CD1c-positive myeloid dendritic cell (primary cell): Measurements from ENCODE around the gene TEKTIP1.
"Not testable (repeated sequence)": the region's sequence is repeated elsewhere in the genome, so short reads cannot be mapped to it uniquely, and the experiment has no call there.

Experiments used
- DNase-seq: peaks from one replicate; pipeline ENCODE4 v3.0.0-alpha.2; 2016; ENCODE audit errors: extremely low spot score

TEKTIP1 gene

DNA sequence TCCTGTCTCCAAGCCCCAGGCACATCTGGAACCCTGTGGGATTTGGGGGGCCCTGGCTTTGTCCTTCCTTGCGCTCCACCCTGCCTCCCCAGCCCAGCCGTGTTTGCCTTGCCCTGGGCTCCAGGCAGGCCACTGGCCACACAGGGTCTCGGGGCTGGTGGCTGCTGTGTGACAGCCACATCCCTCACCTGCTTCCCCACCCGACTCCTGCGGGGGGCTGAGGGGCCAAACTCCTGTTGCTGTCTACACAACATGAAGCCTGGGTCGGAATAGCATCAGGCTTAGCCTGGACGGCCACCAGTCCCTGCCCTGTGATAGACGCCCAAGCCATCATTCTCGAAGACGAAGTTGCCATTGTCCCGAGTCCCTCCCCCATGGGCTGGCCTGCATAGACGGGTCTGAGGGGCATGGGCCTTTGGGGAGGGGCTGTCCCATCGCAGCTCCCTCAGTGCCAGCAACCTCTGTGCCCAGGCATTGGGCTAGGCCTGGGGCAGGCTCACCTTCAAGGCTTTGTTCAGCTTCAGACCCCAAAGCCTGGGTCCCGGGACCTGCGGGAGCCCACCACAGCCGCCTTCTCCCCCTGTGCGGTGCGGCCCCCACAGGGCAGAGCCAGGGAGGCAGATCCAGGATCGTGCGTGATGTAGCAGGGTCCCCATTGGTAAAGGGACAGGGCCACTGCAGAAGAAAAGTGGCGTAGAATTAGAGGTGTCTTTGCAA is 15.5 kb upstream of the TEKTIP1 start:
- no peak for DNase-seq

DNA sequence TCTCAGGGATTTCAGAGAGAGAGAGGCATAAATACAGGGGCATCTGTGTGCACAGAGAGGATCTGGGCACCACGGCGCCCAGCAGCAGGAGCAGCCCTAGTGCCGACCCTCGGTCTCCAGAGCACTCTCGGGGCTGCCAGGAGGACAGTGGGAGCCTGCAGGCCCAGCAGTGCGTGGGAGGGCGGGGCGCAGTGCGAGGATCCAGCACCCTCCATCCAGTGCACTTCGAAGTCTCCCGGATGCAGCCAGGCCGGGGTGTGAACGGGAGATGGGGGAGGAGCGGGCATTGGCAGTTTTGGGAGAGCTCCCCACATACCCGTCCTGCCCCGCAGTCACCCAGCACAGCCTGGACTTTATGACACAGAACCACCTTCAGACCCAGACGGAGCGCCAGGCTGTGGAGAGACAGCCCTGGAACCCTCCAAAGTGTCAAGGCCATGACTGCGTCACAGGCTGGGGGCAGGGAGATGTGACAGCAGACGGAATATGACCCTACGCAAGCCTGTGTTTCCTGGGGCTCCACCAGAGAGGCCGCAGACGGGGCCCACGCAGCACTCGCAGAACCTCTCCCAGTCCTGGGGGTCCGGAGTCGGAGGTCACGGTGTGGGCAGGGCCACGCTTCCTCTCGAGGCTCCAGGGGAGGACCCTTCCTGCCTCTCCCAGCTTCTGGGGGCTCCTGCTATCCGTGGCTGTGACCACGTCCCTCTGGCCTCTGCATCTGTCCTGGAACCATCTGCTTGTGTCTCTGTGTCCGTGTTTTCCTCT is 14.7 kb upstream of the TEKTIP1 start:
- DNase-seq = no peak

- no peak for DNase-seq
Measured at GRCh38 chr19:3524904-3525451, 14.0 kb upstream of the TEKTIP1 start.

GRCh38 chr19:3526507-3527237 is 12.3 kb upstream of the TEKTIP1 start:
- DNase-seq = no peak

GRCh38 chr19:3527238-3527910 is 11.6 kb upstream of the TEKTIP1 start:
- no peak for DNase-seq

- DNase-seq = no peak
Measured at GRCh38 chr19:3528080-3528479, 10.9 kb upstream of the TEKTIP1 start.

DNA sequence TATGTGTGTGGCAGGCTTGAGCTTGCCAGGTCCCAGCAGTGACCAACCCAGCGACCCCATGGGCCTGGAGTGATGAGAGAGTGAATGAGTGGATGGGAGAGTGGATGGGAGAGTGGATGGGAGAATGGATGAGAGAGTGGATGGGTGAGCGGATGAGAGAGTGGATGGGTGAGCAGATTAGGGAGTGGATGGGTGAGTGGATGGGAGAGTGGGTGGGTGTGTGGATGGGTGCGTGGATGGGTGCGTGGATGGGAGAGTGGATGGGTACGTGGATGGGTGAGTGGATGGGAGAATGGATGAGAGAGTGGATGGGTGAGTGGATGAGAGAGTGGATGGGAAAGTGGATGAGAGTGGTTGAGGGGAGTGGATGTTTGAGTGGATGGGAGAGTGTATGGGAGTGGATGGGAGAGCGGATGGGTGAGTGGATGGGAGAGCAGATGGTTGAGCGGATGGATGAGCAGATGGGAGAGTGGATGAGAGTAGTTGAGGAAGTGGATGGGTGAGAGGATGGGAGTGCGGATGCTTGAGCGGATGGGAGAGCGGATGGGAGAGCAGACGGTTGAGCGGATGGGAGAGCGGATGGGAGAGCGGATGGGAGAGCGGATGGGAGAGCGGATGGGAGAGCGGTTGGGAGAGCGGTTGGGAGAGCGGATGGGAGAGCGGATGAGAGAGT is 10.3 kb upstream of the TEKTIP1 start:
- no peak for DNase-seq

GRCh38 chr19:3529299-3529698 is 9.7 kb upstream of the TEKTIP1 start:
- DNase-seq = not testable (repeated sequence)

GRCh38 chr19:3530389-3530788 is 8.6 kb upstream of the TEKTIP1 start:
- DNase-seq = no peak

GRCh38 chr19:3531716-3532115 is 7.3 kb upstream of the TEKTIP1 start:
- no peak for DNase-seq

- no peak for DNase-seq
Measured at GRCh38 chr19:3532154-3532786, 6.7 kb upstream of the TEKTIP1 start.

DNA sequence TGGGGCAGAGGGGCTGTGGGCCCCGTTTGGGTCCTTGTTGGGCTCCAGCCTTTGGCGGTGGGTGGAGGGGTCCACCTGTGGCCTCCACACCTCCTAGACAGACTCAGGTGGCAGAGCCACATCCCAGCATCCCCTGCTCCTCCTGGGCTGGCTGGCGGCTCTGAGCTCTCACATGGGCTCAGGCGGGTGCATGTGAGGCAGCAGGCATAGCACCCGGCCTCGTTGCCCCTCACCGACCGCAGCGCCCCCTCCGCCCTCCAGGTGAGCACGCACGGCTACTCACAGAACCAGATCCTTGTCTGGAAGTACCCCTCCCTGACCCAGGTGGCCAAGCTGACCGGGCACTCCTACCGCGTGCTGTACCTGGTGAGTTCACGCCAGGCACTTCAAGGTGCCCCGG is 5.9 kb upstream of the TEKTIP1 start:
- no peak for DNase-seq

- DNase-seq = no peak
Measured at GRCh38 chr19:3533563-3534216, 5.3 kb upstream of the TEKTIP1 start.

GRCh38 chr19:3534375-3535234 is 4.4 kb upstream of the TEKTIP1 start:
- no peak for DNase-seq

DNA sequence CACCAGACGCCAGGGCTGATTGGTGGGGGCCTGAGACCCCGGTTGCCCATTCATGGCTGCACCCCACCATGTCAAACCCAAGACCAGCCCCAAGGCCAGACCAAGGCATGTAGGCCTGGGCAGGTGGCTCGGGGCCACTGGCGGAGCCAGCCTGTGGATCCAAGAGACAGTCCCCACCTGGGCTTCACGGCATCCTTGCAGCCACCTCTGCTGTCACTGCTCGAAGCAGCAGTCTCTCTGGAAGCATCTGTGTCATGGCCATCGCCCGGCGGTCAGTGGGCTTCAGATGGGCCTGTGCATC is 3.8 kb upstream of the TEKTIP1 start:
- DNase-seq = no peak

- DNase-seq = no peak
Measured at GRCh38 chr19:3535563-3535965, 3.4 kb upstream of the TEKTIP1 start.

DNA sequence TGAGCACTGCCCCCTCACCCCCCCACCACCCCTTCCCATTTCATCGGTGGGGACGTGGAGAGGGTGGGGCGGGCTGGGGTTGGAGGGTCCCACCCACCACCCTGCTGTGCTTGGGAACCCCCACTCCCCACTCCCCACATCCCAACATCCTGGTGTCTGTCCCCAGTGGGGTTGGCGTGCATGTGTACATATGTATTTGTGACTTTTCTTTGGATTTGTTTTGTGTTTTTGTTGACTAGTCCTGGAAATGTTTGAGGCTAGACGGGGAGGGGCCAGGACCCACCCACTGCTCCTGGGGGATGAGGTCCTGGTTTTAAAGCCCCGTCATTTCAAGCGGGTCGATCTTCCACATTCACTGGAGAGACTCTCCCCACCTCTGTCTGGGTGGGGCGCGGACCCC is 3.0 kb upstream of the TEKTIP1 start:
- no peak for DNase-seq

GRCh38 chr19:3536429-3537100 is 2.4 kb upstream of the TEKTIP1 start:
- peak; percentile 65 for DNase-seq

DNA sequence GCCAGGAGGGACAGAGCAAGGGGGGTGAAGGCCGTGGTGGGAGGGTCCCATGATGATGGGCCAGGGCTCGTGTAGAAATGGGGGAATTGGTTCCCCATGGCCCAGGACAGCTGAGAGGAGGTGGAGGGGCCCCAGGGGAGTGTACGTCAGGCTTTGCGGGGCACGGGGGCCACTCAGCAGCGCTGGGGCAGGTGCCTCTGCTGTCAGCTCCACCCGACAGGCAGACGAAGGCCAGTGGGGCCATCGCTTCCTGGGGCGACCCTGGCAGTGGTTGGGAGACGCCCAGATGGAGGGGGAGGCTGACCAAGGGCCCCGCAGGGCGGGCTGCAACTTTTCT is 1.9 kb upstream of the TEKTIP1 start:
- no peak for DNase-seq
